ENCODE measurements around the gene DEPDC1.

GRCh38 chr1:68485431-68486022 lies 11.4 kb downstream of the DEPDC1 start:
- TF ChIP-seq, protein P1, sequence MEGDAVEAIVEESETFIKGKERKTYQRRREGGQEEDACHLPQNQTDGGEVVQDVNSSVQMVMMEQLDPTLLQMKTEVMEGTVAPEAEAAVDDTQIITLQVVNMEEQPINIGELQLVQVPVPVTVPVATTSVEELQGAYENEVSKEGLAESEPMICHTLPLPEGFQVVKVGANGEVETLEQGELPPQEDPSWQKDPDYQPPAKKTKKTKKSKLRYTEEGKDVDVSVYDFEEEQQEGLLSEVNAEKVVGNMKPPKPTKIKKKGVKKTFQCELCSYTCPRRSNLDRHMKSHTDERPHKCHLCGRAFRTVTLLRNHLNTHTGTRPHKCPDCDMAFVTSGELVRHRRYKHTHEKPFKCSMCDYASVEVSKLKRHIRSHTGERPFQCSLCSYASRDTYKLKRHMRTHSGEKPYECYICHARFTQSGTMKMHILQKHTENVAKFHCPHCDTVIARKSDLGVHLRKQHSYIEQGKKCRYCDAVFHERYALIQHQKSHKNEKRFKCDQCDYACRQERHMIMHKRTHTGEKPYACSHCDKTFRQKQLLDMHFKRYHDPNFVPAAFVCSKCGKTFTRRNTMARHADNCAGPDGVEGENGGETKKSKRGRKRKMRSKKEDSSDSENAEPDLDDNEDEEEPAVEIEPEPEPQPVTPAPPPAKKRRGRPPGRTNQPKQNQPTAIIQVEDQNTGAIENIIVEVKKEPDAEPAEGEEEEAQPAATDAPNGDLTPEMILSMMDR (IDR thresholded peaks at IDR 0.05; ENCODE audit: low read length), result no peak
- no peak for TF ChIP-seq EZH2 (IDR thresholded peaks at IDR 0.05; ENCODE audit: borderline replicate concordance, low read length)
